ENCODE results near the gene LAMP5. TPM values are rescaled to one million over a fixed set of nuclear protein-coding genes. Genes with fewer than 3 reads are reported as not detected.

Gene LAMP5
- total and polyA plus RNA-seq, 3 experiments from 2014 or later, result not detected

DNA sequence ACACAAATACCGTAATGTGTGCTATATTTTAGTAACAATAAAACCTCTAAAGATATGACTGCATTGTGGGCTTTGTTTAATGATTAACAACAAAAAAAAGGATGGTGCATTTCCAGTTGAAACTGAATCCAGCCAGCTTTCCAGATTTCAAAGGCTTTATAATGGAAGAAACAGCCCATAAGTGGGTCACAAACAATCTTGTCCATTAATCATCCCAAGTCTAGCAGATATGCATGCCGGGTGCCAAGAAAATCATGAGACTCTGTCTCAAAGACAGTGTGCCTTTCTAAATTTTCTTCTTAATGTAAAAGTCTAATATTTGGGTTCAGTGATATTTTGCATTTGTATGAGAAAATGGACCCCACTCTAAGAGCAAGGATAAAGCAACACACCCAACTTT, 20.6 kb upstream of the LAMP5 start:
- Mint-ChIP-seq H3K27me3 (no peaks in the 10 kb centered on the region), H3K36me3 (no peaks in the 10 kb centered on the region), H3K27ac (no peak overlapping the region), H3K4me1 (no peaks in the 10 kb centered on the region), H3K9me3 (peaks cover 0 to 18% (median 9%) of the 10 kb centered on the region in 5 donors), H3K4me3 (no peak overlapping the region)
- Histone ChIP-seq H3K36me3 (ENCODE audit: insufficient read depth, low read length) (no peaks in the 10 kb centered on the region), H3K27ac (ENCODE audit: low read depth, low read length) (no peak overlapping the region), H3K4me3 (ENCODE audit: low read length) (no peak overlapping the region), H3K9me3 (ENCODE audit: low read length) (no peaks in the 10 kb centered on the region), H3K4me1 (ENCODE audit: insufficient read depth, low read length) (no peaks in the 10 kb centered on the region), H3K27me3 (ENCODE audit: insufficient read depth, low read length, poor library complexity, severe bottlenecking) (no peaks in the 10 kb centered on the region)
- ChIA-PET CTCF (no interaction called here), POLR2A (no interaction called here)
- DNase-seq, result no peak

DNA sequence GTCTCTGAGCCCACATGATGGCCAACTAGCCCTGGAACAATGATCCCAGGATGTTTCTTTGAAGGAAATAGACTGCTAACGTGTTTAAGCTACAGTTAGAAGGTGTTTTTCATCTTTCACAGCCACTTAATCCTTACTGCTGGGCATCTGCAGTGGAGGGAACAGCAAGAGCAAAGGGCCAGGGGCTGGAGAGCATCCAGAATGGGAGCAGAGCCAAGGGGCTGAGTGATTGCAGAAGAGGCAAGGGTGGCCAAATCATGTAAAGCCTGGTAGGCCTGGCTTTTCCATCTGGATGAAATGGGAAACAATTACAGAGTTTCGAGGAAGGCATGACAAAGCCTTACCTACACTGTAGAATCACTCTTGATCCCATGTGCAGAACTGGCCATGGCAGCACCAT, 18.7 kb upstream of the LAMP5 start:
- Mint-ChIP-seq H3K4me3 (peak overlapping the region in 1 of 7 donors; percentile 55), H3K9me3 (peaks cover 0 to 18% (median 8%) of the 10 kb centered on the region in 5 donors), H3K27me3 (no peaks in the 10 kb centered on the region), H3K4me1 (no peaks in the 10 kb centered on the region), H3K36me3 (no peaks in the 10 kb centered on the region), H3K27ac (no peak overlapping the region)
- no peak for DNase-seq
- Histone ChIP-seq H3K4me1 (ENCODE audit: insufficient read depth, low read length) (no peaks in the 10 kb centered on the region), H3K9me3 (ENCODE audit: low read length) (no peaks in the 10 kb centered on the region), H3K27ac (ENCODE audit: low read depth, low read length) (no peak overlapping the region), H3K36me3 (ENCODE audit: insufficient read depth, low read length) (no peaks in the 10 kb centered on the region), H3K27me3 (ENCODE audit: insufficient read depth, low read length, poor library complexity, severe bottlenecking) (no peaks in the 10 kb centered on the region), H3K4me3 (ENCODE audit: low read length) (no peak overlapping the region)
- POLR2A ChIA-PET, result no interaction called here
- CTCF ChIA-PET, result no interaction called here

DNA sequence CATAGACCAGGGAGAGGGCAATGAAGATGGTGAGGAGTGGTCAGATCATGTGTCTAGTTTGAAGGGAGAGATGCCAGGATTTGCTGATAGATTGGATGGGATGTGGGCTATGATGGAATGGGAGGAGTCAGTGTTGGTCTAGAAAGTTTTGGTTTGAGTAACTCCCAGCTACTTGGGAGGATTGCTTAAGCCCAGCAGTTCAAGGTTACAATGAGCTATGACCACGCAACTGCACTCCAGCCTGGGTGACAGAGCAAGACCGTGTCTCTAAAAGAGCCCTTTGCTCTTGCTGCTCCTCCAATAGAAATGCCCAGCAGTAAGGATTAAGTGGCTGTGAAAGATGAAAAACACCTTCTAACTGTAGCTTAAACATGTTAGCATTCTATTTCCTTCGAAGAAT, 18.2 kb upstream of the LAMP5 start:
- Mint-ChIP-seq H3K36me3 (no peaks in the 10 kb centered on the region), H3K27ac (no peak overlapping the region), H3K4me3 (no peak overlapping the region), H3K27me3 (no peaks in the 10 kb centered on the region), H3K4me1 (no peaks in the 10 kb centered on the region), H3K9me3 (peaks cover 0 to 18% (median 6%) of the 10 kb centered on the region in 5 donors)
- Histone ChIP-seq H3K4me1 (ENCODE audit: insufficient read depth, low read length) (no peaks in the 10 kb centered on the region), H3K27ac (ENCODE audit: low read depth, low read length) (no peak overlapping the region), H3K36me3 (ENCODE audit: insufficient read depth, low read length) (no peaks in the 10 kb centered on the region), H3K9me3 (ENCODE audit: low read length) (no peaks in the 10 kb centered on the region), H3K27me3 (ENCODE audit: insufficient read depth, low read length, poor library complexity, severe bottlenecking) (no peaks in the 10 kb centered on the region), H3K4me3 (ENCODE audit: low read length) (no peak overlapping the region)
- DNase-seq, result no peak
- POLR2A ChIA-PET, result no interaction called here
- CTCF ChIA-PET, result no interaction called here

DNA sequence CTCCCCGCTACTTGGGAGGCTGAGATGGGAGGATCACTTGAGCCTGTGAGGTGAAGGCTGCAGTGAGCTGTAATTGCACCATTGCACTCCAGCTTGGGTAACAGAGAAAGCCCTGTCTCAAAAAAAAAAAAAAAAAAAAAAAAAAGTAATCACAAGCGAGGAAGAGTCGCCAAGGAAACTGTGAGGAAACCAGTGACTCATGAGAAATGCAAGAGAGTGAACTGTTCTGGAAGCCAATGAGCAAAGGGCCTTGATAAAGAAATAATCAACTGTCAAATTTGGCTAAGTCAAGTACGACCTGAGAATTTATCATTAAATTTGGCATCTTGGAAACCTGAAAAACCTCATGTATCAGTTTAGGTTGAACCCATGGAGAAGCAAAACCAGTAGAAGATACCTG, 16.1 kb upstream of the LAMP5 start:
- Histone ChIP-seq H3K4me3 (ENCODE audit: low read length) (no peak overlapping the region), H3K27ac (ENCODE audit: low read depth, low read length) (no peak overlapping the region), H3K36me3 (ENCODE audit: insufficient read depth, low read length) (no peaks in the 10 kb centered on the region), H3K4me1 (ENCODE audit: insufficient read depth, low read length) (no peaks in the 10 kb centered on the region), H3K27me3 (ENCODE audit: insufficient read depth, low read length, poor library complexity, severe bottlenecking) (no peaks in the 10 kb centered on the region), H3K9me3 (ENCODE audit: low read length) (no peaks in the 10 kb centered on the region)
- Mint-ChIP-seq H3K27me3 (no peaks in the 10 kb centered on the region), H3K4me1 (no peaks in the 10 kb centered on the region), H3K9me3 (peaks cover 0 to 12% (median 0%) of the 10 kb centered on the region in 5 donors), H3K4me3 (no peak overlapping the region), H3K27ac (no peak overlapping the region), H3K36me3 (no peaks in the 10 kb centered on the region)
- ChIA-PET POLR2A (no interaction called here), CTCF (no interaction called here)
- DNase-seq, result no peak

DNA sequence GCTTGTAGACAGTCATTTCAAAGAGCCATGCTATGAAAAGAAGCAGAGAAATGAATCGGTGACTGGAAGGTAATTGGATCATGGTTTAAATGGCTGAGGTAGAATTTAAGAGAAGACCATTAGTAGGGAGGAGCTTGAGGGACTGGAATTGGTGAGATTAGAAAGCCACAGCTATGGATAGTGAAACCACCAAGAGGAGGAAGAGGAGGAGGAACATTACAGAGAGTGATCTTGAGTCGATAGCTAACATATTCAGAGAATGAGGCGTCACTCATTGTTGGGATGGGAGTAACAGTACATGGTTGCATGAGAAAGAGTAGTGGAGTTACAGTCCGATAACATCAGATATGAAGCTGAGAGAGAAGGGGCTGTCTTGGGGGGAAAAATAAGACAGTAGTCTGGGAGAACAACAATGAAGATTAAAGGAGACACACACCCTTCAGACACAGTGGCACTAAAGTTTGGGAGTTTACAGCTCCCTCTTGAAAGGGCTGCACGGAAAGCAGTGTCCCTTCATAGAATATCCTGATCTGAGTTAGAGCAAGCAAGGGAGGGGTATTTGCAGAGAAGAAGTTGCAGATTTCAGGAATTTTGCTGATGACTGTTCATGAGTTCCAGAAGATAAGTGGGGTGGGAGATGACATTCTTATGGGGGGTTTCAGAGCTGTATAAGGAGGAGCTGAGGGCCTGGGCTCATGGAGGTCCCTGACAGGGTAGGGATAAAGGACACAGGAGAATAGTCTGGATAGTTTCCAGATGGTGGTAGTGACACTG, 15.1 kb upstream of the LAMP5 start:
- H3K27ac ChIP-seq (ENCODE audit: low read depth, low read length), result no peak overlapping the region
- no peaks in the 10 kb centered on the region for H3K36me3 ChIP-seq (ENCODE audit: insufficient read depth, low read length)
- no peak for DNase-seq
- ChIA-PET CTCF (no interaction called here), POLR2A (no interaction called here)
- no peaks in the 10 kb centered on the region for H3K27me3 ChIP-seq (ENCODE audit: insufficient read depth, low read length, poor library complexity, severe bottlenecking)
- no peaks in the 10 kb centered on the region for H3K27me3 Mint-ChIP-seq
- no peaks in the 10 kb centered on the region for H3K4me1 Mint-ChIP-seq
- no peaks in the 10 kb centered on the region for H3K4me1 ChIP-seq (ENCODE audit: insufficient read depth, low read length)
- H3K4me3 ChIP-seq (ENCODE audit: low read length), result no peak overlapping the region
- H3K36me3 Mint-ChIP-seq, result no peaks in the 10 kb centered on the region
- no peaks in the 10 kb centered on the region for H3K9me3 ChIP-seq (ENCODE audit: low read length)
- no peak overlapping the region for H3K27ac Mint-ChIP-seq
- H3K9me3 Mint-ChIP-seq, result peaks cover 0 to 15% (median 3%) of the 10 kb centered on the region in 5 donors
- no peak overlapping the region for H3K4me3 Mint-ChIP-seq

DNA sequence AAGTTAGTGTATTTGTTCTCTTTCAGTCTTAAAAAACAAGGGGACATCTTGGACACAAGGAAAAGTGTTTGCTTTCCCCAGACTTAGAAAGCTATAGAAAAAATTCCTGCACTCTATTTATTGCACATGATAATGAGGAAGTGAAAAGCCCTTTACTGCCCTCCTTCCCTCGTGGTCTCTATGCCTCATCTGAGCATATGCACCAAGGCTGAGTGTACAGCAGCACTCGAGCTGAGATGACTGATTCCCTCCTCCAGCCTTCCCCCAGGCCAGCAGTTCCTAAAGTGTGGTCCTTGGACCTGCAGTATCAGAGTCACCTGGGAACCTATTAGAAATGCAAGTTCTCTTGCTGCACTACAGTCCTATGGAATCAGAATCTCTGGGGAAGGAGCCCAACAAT, 14.3 kb upstream of the LAMP5 start:
- Mint-ChIP-seq H3K27me3 (no peaks in the 10 kb centered on the region), H3K4me3 (no peak overlapping the region), H3K36me3 (no peaks in the 10 kb centered on the region), H3K27ac (no peak overlapping the region), H3K4me1 (no peaks in the 10 kb centered on the region), H3K9me3 (peaks cover 0 to 12% (median 2%) of the 10 kb centered on the region in 5 donors)
- Histone ChIP-seq H3K27ac (ENCODE audit: low read depth, low read length) (no peak overlapping the region), H3K4me3 (ENCODE audit: low read length) (no peak overlapping the region), H3K36me3 (ENCODE audit: insufficient read depth, low read length) (no peaks in the 10 kb centered on the region), H3K9me3 (ENCODE audit: low read length) (no peaks in the 10 kb centered on the region), H3K4me1 (ENCODE audit: insufficient read depth, low read length) (no peaks in the 10 kb centered on the region), H3K27me3 (ENCODE audit: insufficient read depth, low read length, poor library complexity, severe bottlenecking) (no peaks in the 10 kb centered on the region)
- CTCF ChIA-PET, result no interaction called here
- POLR2A ChIA-PET, result no interaction called here
- no peak for DNase-seq

DNA sequence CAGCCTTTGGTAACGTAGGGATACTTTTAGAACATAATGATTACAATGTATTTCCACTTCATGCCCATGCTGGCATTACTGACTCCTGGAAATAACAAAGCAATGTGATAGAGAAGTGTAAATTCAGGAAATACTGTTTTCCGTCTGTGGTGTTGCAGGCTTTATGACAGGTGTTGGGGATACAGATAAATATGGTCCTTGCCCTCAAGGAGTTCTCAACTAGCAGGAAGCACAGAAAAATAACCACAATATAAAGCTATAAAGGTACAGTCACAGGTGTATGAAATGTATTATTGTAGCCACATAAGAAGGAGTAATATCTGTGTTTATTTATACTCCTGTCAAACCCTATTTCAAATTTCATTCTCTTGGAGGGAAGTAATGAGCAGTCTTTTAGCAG, 12.9 kb upstream of the LAMP5 start:
- no peaks in the 10 kb centered on the region for H3K36me3 ChIP-seq (ENCODE audit: insufficient read depth, low read length)
- DNase-seq, result no peak
- H3K36me3 Mint-ChIP-seq, result no peaks in the 10 kb centered on the region
- H3K4me1 Mint-ChIP-seq, result no peaks in the 10 kb centered on the region
- peaks cover 0 to 5% (median 3%) of the 10 kb centered on the region in 5 donors for H3K9me3 Mint-ChIP-seq
- no peak overlapping the region for H3K4me3 ChIP-seq (ENCODE audit: low read length)
- H3K27me3 ChIP-seq (ENCODE audit: insufficient read depth, low read length, poor library complexity, severe bottlenecking), result no peaks in the 10 kb centered on the region
- H3K4me1 ChIP-seq (ENCODE audit: insufficient read depth, low read length), result no peaks in the 10 kb centered on the region
- ChIA-PET CTCF (no interaction called here), POLR2A (no interaction called here)
- no peak overlapping the region for H3K4me3 Mint-ChIP-seq
- no peak overlapping the region for H3K27ac Mint-ChIP-seq
- H3K27me3 Mint-ChIP-seq, result no peaks in the 10 kb centered on the region
- H3K9me3 ChIP-seq (ENCODE audit: low read length), result no peaks in the 10 kb centered on the region
- H3K27ac ChIP-seq (ENCODE audit: low read depth, low read length), result no peak overlapping the region

DNA sequence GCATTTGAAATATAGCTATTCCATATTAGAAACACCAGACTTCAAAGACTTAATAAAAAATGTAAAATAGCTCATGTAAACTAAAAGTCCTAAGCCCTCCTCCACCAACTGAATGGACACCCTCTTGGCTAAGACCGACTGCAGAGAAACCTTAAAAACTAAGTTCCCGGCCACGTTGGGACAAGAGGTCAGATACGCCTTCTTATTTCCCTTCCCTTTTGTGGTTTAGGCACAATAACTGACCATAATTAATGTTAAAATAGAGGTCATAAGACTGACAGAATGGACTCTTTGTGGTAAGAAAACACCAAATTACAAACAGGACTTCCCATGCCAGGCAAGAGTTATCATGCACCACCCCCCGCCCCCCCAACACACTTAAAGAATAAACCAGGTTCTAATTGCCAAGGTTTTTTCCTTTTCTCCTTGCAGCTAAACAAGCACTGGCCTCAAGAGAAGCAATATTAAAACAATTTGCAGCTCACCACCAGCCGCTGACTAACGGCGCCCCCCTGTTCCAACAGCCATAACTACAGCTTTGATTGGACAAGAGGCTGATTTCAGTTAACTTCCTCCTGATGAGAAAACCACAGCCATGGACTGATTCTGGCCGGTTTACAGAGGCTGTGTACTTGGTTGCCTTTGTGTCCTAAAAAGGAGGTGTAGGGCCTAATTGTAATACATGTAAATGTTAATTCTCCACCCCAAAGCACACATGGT, 10.7 kb upstream of the LAMP5 start:
- POLR2A ChIA-PET, result no interaction called here

More for the DNA sequence above, 10.7 kb upstream of the LAMP5 start:
- H3K27ac Mint-ChIP-seq, result no peak overlapping the region
- H3K36me3 ChIP-seq (ENCODE audit: insufficient read depth, low read length), result no peaks in the 10 kb centered on the region
- H3K36me3 Mint-ChIP-seq, result no peaks in the 10 kb centered on the region
- no peak overlapping the region for H3K4me3 Mint-ChIP-seq
- H3K27me3 Mint-ChIP-seq, result peaks cover 7 to 8% of the 10 kb centered on the region in 2 donors
- no peak overlapping the region for H3K4me3 ChIP-seq (ENCODE audit: low read length)
- no peak for DNase-seq
- no peaks in the 10 kb centered on the region for H3K4me1 Mint-ChIP-seq
- no peak overlapping the region for H3K27ac ChIP-seq (ENCODE audit: low read depth, low read length)
- H3K9me3 ChIP-seq (ENCODE audit: low read length), result no peaks in the 10 kb centered on the region
- H3K4me1 ChIP-seq (ENCODE audit: insufficient read depth, low read length), result no peaks in the 10 kb centered on the region
- no peaks in the 10 kb centered on the region for H3K27me3 ChIP-seq (ENCODE audit: insufficient read depth, low read length, poor library complexity, severe bottlenecking)
- CTCF ChIA-PET, result no interaction called here
- H3K9me3 Mint-ChIP-seq, result peaks cover 0 to 8% (median 2%) of the 10 kb centered on the region in 5 donors

Measured in CD8-positive, alpha-beta memory T cell (primary cell).